Left kidney (tissue), 2 donors: ENCODE data around the gene FAM162A. TPM values are rescaled to one million over a fixed set of nuclear protein-coding genes. Genes with fewer than 3 reads are reported as not detected.

Source experiments
- DNase-seq: peaks from one replicate; pipeline ENCODE4 v3.0.0-alpha.2; 2013
- polyA plus RNA-seq: library from polyadenylated mRNA; unstranded; fragments of 120-200 nt; gene quantifications from one replicate; pipeline ENCODE4 v1.2.1, GENCODE V29; 2013; ENCODE audit not compliant: insufficient read length

Gene FAM162A
- polyA plus RNA-seq, 1 donor: 62.2 TPM

- DNase-seq: peak; percentile 91
Observed at GRCh38 chr3:122382888-122383666, 905 bp upstream of the FAM162A start, which contains the start of gene MIX23. Gene MIX23 (minus strand): TSS chr3:122383231. CDS start chr3:122383224, 7 bp downstream.

GRCh38 chr3:122387709-122388108 lies 3.7 kb downstream of the FAM162A start:
- no peak for DNase-seq

- no peak for DNase-seq
Observed at GRCh38 chr3:122389197-122389596, 5.2 kb downstream of the FAM162A start.

- DNase-seq: no peak
Observed at GRCh38 chr3:122389892-122390291, 5.9 kb downstream of the FAM162A start.

- no peak for DNase-seq
Observed at GRCh38 chr3:122390665-122391064, 6.7 kb downstream of the FAM162A start.

GRCh38 chr3:122391681-122392446 lies 7.9 kb downstream of the FAM162A start:
- DNase-seq: no peak

- DNase-seq: no peak
Observed at GRCh38 chr3:122392868-122393844, 9.2 kb downstream of the FAM162A start.

GRCh38 chr3:122394173-122394572 lies 10.2 kb downstream of the FAM162A start:
- DNase-seq: no peak

GRCh38 chr3:122395582-122395981 lies 11.6 kb downstream of the FAM162A start:
- no peak for DNase-seq

GRCh38 chr3:122396511-122396910 lies 12.5 kb downstream of the FAM162A start:
- no peak for DNase-seq

- no peak for DNase-seq
Observed at GRCh38 chr3:122397201-122397600, 13.2 kb downstream of the FAM162A start.

GRCh38 chr3:122398920-122399319 lies 14.9 kb downstream of the FAM162A start:
- DNase-seq: no peak

GRCh38 chr3:122403489-122403888 lies 19.5 kb downstream of the FAM162A start:
- no peak for DNase-seq

- no peak for DNase-seq
Observed at GRCh38 chr3:122405015-122405414, 21.0 kb downstream of the FAM162A start.

GRCh38 chr3:122406198-122406597 lies 22.2 kb downstream of the FAM162A start:
- DNase-seq: no peak

- DNase-seq: no peak
Observed at GRCh38 chr3:122407946-122408345, 24.0 kb downstream of the FAM162A start.

GRCh38 chr3:122409446-122409845 lies 25.5 kb downstream of the FAM162A start:
- DNase-seq: no peak

- no peak for DNase-seq
Observed at GRCh38 chr3:122410111-122410510, 26.1 kb downstream of the FAM162A start.

- no peak for DNase-seq
Observed at GRCh38 chr3:122410639-122411038, 26.7 kb downstream of the FAM162A start.

GRCh38 chr3:122414391-122414790 lies 30.4 kb downstream of the FAM162A start:
- DNase-seq: no peak

GRCh38 chr3:122415104-122415744 lies 31.2 kb downstream of the FAM162A start:
- DNase-seq: no peak
